ENCODE data around the gene ATP6V1B1. TPM values are rescaled to one million over a fixed set of nuclear protein-coding genes. Genes with fewer than 3 reads are reported as not detected.

ATP6V1B1 gene
- total and polyA plus RNA-seq, 9 of the 15 experiments (the other 6 are each of a cell fraction or from before 2014, with no cell fraction given) = not detected

DNA sequence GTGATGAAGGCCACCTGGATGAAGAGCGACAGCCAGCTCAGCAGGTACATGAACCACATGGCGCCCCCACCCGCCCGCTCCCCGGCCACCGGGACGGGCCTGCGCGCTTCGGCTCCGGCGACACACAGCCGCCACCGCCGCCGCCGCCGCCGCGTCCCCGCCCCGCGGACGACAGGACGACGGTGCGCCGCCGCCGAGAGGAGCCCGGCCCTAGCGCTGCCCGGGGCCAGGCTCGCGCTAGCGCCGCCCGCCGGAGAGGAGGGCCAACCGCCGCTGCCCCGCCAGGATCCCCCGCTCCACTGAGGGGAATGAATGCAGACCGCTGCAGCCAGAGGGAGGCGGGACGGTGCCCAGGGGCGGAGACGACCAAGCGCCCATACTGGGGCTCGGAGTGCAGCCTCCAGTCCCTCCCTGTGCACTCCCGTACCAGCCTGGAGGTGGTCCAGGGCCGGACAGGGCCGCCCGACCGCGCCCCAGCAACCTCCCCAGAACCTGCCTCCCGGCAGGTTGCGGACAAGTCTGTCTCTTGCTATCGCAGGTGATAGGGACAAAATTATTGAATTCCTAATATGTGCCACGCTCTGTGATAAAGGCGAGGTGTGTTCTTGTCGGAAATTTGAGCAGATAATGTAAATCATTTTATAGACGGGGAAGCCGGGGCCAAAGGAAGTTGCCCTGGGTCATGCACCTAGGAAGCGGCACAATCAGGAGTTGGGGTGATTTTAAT, 59.2 kb downstream of the ATP6V1B1 start, which contains the start of gene TEX261 (continued):
- peak; percentile 92 for TF ChIP-seq GATAD2B (IDR thresholded peaks at IDR 0.05; ENCODE audit: borderline replicate concordance)
- no peak for TF ChIP-seq RBM17 (IDR thresholded peaks at IDR 0.05; ENCODE audit: borderline replicate concordance, low read depth, low read length)
- no peak for TF ChIP-seq CHD1 (IDR thresholded peaks at IDR 0.05; ENCODE audit: low read length)
- TF ChIP-seq KLF16 (IDR thresholded peaks at IDR 0.05) = no peak
- no peak for TF ChIP-seq PPARD (CRISPR knock-in tag; IDR thresholded peaks at IDR 0.05)
- TF ChIP-seq, protein P1, sequence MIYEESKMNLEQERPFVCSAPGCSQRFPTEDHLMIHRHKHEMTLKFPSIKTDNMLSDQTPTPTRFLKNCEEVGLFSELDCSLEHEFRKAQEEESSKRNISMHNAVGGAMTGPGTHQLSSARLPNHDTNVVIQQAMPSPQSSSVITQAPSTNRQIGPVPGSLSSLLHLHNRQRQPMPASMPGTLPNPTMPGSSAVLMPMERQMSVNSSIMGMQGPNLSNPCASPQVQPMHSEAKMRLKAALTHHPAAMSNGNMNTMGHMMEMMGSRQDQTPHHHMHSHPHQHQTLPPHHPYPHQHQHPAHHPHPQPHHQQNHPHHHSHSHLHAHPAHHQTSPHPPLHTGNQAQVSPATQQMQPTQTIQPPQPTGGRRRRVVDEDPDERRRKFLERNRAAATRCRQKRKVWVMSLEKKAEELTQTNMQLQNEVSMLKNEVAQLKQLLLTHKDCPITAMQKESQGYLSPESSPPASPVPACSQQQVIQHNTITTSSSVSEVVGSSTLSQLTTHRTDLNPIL (CRISPR knock-in tag; IDR thresholded peaks at IDR 0.05) = no peak
- no peak for TF ChIP-seq ZNF445 (CRISPR knock-in tag; IDR thresholded peaks at IDR 0.05; ENCODE audit: low read depth)
- TF ChIP-seq, protein P2, sequence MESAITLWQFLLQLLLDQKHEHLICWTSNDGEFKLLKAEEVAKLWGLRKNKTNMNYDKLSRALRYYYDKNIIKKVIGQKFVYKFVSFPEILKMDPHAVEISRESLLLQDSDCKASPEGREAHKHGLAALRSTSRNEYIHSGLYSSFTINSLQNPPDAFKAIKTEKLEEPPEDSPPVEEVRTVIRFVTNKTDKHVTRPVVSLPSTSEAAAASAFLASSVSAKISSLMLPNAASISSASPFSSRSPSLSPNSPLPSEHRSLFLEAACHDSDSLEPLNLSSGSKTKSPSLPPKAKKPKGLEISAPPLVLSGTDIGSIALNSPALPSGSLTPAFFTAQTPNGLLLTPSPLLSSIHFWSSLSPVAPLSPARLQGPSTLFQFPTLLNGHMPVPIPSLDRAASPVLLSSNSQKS (CRISPR knock-in tag; IDR thresholded peaks at IDR 0.05) = no peak
- TF ChIP-seq RUNX1 (IDR thresholded peaks at IDR 0.05; ENCODE audit: low read depth) = no peak
- TF ChIP-seq U2AF1 (optimal IDR thresholded peaks at IDR 0.05; ENCODE audit: low read depth, low read length) = no peak
- TF ChIP-seq, protein P3, sequence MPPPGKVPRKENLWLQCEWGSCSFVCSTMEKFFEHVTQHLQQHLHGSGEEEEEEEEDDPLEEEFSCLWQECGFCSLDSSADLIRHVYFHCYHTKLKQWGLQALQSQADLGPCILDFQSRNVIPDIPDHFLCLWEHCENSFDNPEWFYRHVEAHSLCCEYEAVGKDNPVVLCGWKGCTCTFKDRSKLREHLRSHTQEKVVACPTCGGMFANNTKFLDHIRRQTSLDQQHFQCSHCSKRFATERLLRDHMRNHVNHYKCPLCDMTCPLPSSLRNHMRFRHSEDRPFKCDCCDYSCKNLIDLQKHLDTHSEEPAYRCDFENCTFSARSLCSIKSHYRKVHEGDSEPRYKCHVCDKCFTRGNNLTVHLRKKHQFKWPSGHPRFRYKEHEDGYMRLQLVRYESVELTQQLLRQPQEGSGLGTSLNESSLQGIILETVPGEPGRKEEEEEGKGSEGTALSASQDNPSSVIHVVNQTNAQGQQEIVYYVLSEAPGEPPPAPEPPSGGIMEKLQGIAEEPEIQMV (tag; conservative IDR thresholded peaks at IDR 0.05; ENCODE audit: low read depth) = no peak
- no peak for TF ChIP-seq ZNF311 (CRISPR knock-in tag; IDR thresholded peaks at IDR 0.05)
- no peak for TF ChIP-seq TAF9B (IDR thresholded peaks at IDR 0.05; ENCODE audit: partially characterized antibody)
- no peak for TF ChIP-seq PHTF2 (CRISPR knock-in tag; IDR thresholded peaks at IDR 0.05)
- TF ChIP-seq CSDE1 (IDR thresholded peaks at IDR 0.05) = no peak
- TF ChIP-seq RBM25 (IDR thresholded peaks at IDR 0.05; ENCODE audit: low read depth, low read length, severe bottlenecking) = no peak
- TF ChIP-seq ZZZ3 (IDR thresholded peaks at IDR 0.05) = no peak
- no peak for TF ChIP-seq CCAR2 (IDR thresholded peaks at IDR 0.05; ENCODE audit: low read depth, low read length)
- TF ChIP-seq, protein P4, sequence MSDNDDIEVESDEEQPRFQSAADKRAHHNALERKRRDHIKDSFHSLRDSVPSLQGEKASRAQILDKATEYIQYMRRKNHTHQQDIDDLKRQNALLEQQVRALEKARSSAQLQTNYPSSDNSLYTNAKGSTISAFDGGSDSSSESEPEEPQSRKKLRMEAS (CRISPR knock-in tag; IDR thresholded peaks at IDR 0.05) = no peak
- TF ChIP-seq BHLHE40 (IDR thresholded peaks at IDR 0.05; ENCODE audit: low read length) = 0 out of 2 replicates have a peak, but pooled peaks have one; percentile 6
- TF ChIP-seq ZNF143 (CRISPR knock-in tag; IDR thresholded peaks at IDR 0.05) = no peak
- no peak for TF ChIP-seq FOXA3 (CRISPR knock-in tag; conservative IDR thresholded peaks at IDR 0.05 in 1 of 2, IDR thresholded peaks at IDR 0.05 in 1 of 2)
- TF ChIP-seq TAF15 (IDR thresholded peaks at IDR 0.05; ENCODE audit: low read depth, low read length) = no peak
- TF ChIP-seq ZNF436 (CRISPR knock-in tag; IDR thresholded peaks at IDR 0.05) = no peak
